Chondrocyte (in vitro differentiated cells): ENCODE measurements around the gene TF. TPM values are rescaled to one million over a fixed set of nuclear protein-coding genes. Genes with fewer than 3 reads are reported as not detected.

Source experiments
- DNase-seq: peaks from one replicate; pipeline ENCODE4 v3.0.0; 2021; ENCODE audit warnings: mixed read lengths, low spot score
- H3K27ac Mint-ChIP-seq: one replicate; pipeline ENCODE4 v1.8.0; 2021; ENCODE audit warnings: mild to moderate bottlenecking, moderate library complexity, mixed read lengths; ENCODE audit not compliant: unreplicated experiment
- H3K27me3 Mint-ChIP-seq: 2 replicates; pipeline ENCODE4 v1.8.0; 2021; ENCODE audit warnings: low read depth, mixed read lengths
- H3K36me3 Mint-ChIP-seq: 2 replicates; pipeline ENCODE4 v1.8.0; 2021; ENCODE audit warnings: low read depth, mixed read lengths
- H3K4me1 Mint-ChIP-seq: 2 replicates; pipeline ENCODE4 v1.8.0; 2021; ENCODE audit warnings: low read depth, mild to moderate bottlenecking, mixed read lengths
- H3K4me3 Mint-ChIP-seq: one replicate; pipeline ENCODE4 v1.8.0; 2021; ENCODE audit warnings: mild to moderate bottlenecking, moderate library complexity, mixed read lengths; ENCODE audit not compliant: unreplicated experiment
- H3K9me3 Mint-ChIP-seq: 2 replicates; pipeline ENCODE4 v1.8.0; 2021; ENCODE audit warnings: low read depth, mixed read lengths
- CTCF ChIP-seq: fragments of 200-600 bp; sonication (generic); IDR thresholded peaks from 2 replicates; pipeline ENCODE4 v1.5.0; 2021; ENCODE audit warnings: antibody characterized with exemption, mild to moderate bottlenecking, moderate library complexity
- total RNA-seq: library from RNA; stranded (reverse); gene quantifications from 3 replicates; pipeline ENCODE4 v1.2.1, GENCODE V29; 2021

Gene TF
- total RNA-seq, 1 donor from 2014 or later: 1.2 TPM

DNA sequence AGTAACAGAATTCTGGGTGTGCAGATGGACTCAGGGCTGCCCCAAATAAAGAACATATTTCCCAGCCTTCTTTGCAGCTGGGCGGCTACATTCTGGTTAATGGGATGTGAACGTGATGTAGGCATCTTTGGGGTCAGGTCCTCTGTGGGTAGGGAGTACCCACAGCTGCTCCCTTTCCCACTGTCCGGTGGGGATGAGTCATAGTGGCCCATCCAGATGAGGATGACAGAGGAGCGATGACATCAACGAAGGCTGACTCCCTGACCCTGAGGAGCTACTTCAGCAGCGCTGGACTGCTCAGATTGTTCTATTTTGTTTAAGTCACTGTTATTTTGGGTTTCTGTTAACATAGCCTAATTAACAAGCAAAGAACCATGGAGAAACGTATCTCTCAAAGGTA lies 97.4 kb downstream of the TF start:
- peaks cover 8% of the 10 kb centered on the region for H3K36me3 Mint-ChIP-seq
- no peak for DNase-seq
- H3K9me3 Mint-ChIP-seq: no peaks in the 10 kb centered on the region
- no peak overlapping the region for H3K4me3 Mint-ChIP-seq
- TF ChIP-seq CTCF: no peak
- H3K27me3 Mint-ChIP-seq: no peaks in the 10 kb centered on the region
- peaks cover 9% of the 10 kb centered on the region for H3K4me1 Mint-ChIP-seq
- no peak overlapping the region for H3K27ac Mint-ChIP-seq

GRCh38 chr3:133845127-133845526 lies 98.9 kb downstream of the TF start:
- H3K4me3 Mint-ChIP-seq: no peak overlapping the region
- no peaks in the 10 kb centered on the region for H3K27me3 Mint-ChIP-seq
- TF ChIP-seq CTCF: no peak
- no peak for DNase-seq
- H3K9me3 Mint-ChIP-seq: no peaks in the 10 kb centered on the region
- no peak overlapping the region for H3K27ac Mint-ChIP-seq
- H3K4me1 Mint-ChIP-seq: peaks cover 9% of the 10 kb centered on the region
- no peaks in the 10 kb centered on the region for H3K36me3 Mint-ChIP-seq

Other genes starting within 250 kb of the TF start
- 133 to 192 TPM (median 184 TPM) in 3 replicates for gene CDV3, start 172.7 kb upstream of the TF start, total RNA-seq
- gene TOPBP1, start 84.5 kb upstream of the TF start, total RNA-seq: 16.5 to 22.8 TPM (median 18.1 TPM) in 3 replicates
- 94.0 to 122 TPM (median 99.3 TPM) in 3 replicates for gene SRPRB, start 59.4 kb downstream of the TF start, total RNA-seq
- 16.2 to 29.6 TPM (median 25.7 TPM) in 3 replicates for gene RAB6B, start 149.5 kb downstream of the TF start, total RNA-seq